H9 (cell line): ENCODE data around the gene PRSS21. TPM values are rescaled to one million over a fixed set of nuclear protein-coding genes. Genes with fewer than 3 reads are reported as not detected.

Experiments
- DNase-seq: peaks from one replicate; pipeline ENCODE4 v3.0.0-alpha.2; 2017
- H2AFZ ChIP-seq: one replicate; pipeline ENCODE4 v1.6.1; 2013; ENCODE audit warnings: mild to moderate bottlenecking, low read length, control low read depth, moderate library complexity
- H2AK5ac ChIP-seq: 2 replicates; pipeline ENCODE4 v1.6.1; 2013; ENCODE audit warnings: low read length, control low read depth, mixed read lengths; ENCODE audit not compliant: insufficient read length
- H2BK120ac ChIP-seq: one replicate; pipeline ENCODE4 v1.6.1; 2013; ENCODE audit warnings: low read depth, mild to moderate bottlenecking, low read length, control low read depth, inconsistent platforms; ENCODE audit not compliant: poor library complexity, severe bottlenecking
- H2BK12ac ChIP-seq: 2 replicates; pipeline ENCODE4 v1.6.1; 2013; ENCODE audit warnings: low read length, control low read depth, mixed read lengths, low read depth; ENCODE audit not compliant: insufficient read length
- H2BK15ac ChIP-seq: 2 replicates; pipeline ENCODE4 v1.6.1; 2013; ENCODE audit warnings: low read depth, low read length, control low read depth
- H2BK20ac ChIP-seq: one replicate; pipeline ENCODE4 v1.6.1; 2013; ENCODE audit warnings: low read depth, mild to moderate bottlenecking, low read length, control low read depth, inconsistent platforms; ENCODE audit not compliant: poor library complexity, severe bottlenecking
- H2BK5ac ChIP-seq: 2 replicates; pipeline ENCODE4 v1.6.1; 2013; ENCODE audit warnings: low read length, control low read depth, mixed read lengths; ENCODE audit not compliant: insufficient read length
- H3K14ac ChIP-seq: 2 replicates; pipeline ENCODE4 v1.6.1; 2013; ENCODE audit warnings: low read length, control low read depth; ENCODE audit not compliant: insufficient read depth
- H3K18ac ChIP-seq: 2 replicates; pipeline ENCODE4 v1.6.1; 2013; ENCODE audit warnings: low read depth, mild to moderate bottlenecking, mixed read lengths, low read length, control low read depth; ENCODE audit not compliant: insufficient read length
- H3K23ac ChIP-seq: 2 replicates; pipeline ENCODE4 v1.6.1; 2013; ENCODE audit warnings: low read length, control low read depth, mixed read lengths, low read depth; ENCODE audit not compliant: insufficient read length
- H3K23me2 ChIP-seq: 2 replicates; pipeline ENCODE4 v1.6.1; 2013; ENCODE audit warnings: low read depth, mild to moderate bottlenecking, mixed read lengths, low read length, control low read depth; ENCODE audit not compliant: insufficient read length, poor library complexity, severe bottlenecking
- H3K27ac ChIP-seq: 2 replicates; pipeline ENCODE4 v1.5.1; 2013; ENCODE audit warnings: low read length, control low read depth, mixed read lengths, low read depth; ENCODE audit not compliant: insufficient read length
- H3K27me3 ChIP-seq: 2 replicates; pipeline ENCODE4 v1.6.1; 2013; ENCODE audit warnings: low read length, control low read depth, inconsistent platforms; ENCODE audit not compliant: insufficient read depth
- H3K4ac ChIP-seq: 2 replicates; pipeline ENCODE4 v1.6.1; 2013; ENCODE audit warnings: low read depth, mild to moderate bottlenecking, control low read depth, inconsistent platforms, low read length, moderate library complexity
- H3K4me1 ChIP-seq: 2 replicates; pipeline ENCODE4 v1.6.1; 2013; ENCODE audit warnings: low read length, control low read depth, inconsistent platforms; ENCODE audit not compliant: insufficient read depth
- H3K4me2 ChIP-seq: 2 replicates; pipeline ENCODE4 v1.6.1; 2013; ENCODE audit warnings: low read length, control low read depth, mixed read lengths; ENCODE audit not compliant: insufficient read length, insufficient read depth
- H3K56ac ChIP-seq: 2 replicates; pipeline ENCODE4 v1.6.1; 2013; ENCODE audit warnings: low read depth, mild to moderate bottlenecking, mixed read lengths, low read length, control low read depth; ENCODE audit not compliant: insufficient read length
- H3K79me1 ChIP-seq: 2 replicates; pipeline ENCODE4 v1.6.1; 2013; ENCODE audit warnings: low read depth, mild to moderate bottlenecking, moderate library complexity, low read length, control low read depth, inconsistent platforms; ENCODE audit not compliant: insufficient read depth, poor library complexity, severe bottlenecking
- H3K79me2 ChIP-seq: 2 replicates; pipeline ENCODE4 v1.6.1; 2013; ENCODE audit warnings: low read length, control low read depth, inconsistent platforms; ENCODE audit not compliant: insufficient read depth
- H3K9ac ChIP-seq: 2 replicates; pipeline ENCODE4 v1.6.1; 2013; ENCODE audit warnings: low read length, control low read depth, mixed read lengths; ENCODE audit not compliant: insufficient read length; ENCODE audit errors: extremely low read depth
- H3K9me3 ChIP-seq: one replicate; pipeline ENCODE4 v1.6.1; 2013; ENCODE audit warnings: low read depth, low read length, inconsistent platforms; ENCODE audit not compliant: control insufficient read depth
- H3T11ph ChIP-seq: one replicate; pipeline ENCODE4 v1.6.1; 2013; ENCODE audit warnings: mild to moderate bottlenecking, low read length, control low read depth, inconsistent platforms
- H4K20me1 ChIP-seq: one replicate; pipeline ENCODE4 v1.6.1; 2013; ENCODE audit not compliant: control insufficient read depth, insufficient read length, insufficient read depth
- H4K5ac ChIP-seq: 2 replicates; pipeline ENCODE4 v1.6.1; 2013; ENCODE audit warnings: low read depth, mild to moderate bottlenecking, mixed read lengths, low read length, control low read depth; ENCODE audit not compliant: insufficient read length
- H4K8ac ChIP-seq: replicated peaks from 2 replicates; pipeline ENCODE4 v1.6.1; 2013; ENCODE audit warnings: low read length, control low read depth, mixed read lengths, low read depth; ENCODE audit not compliant: insufficient read length
- H4K91ac ChIP-seq: 2 replicates; pipeline ENCODE4 v1.6.1; 2013; ENCODE audit warnings: low read depth, mild to moderate bottlenecking, moderate library complexity, mixed read lengths, low read length, control low read depth; ENCODE audit not compliant: insufficient read length
- H3K27ac Mint-ChIP-seq, 3 experiments: 2 replicates in 2 of 3; 3 replicates in 1 of 3; pipeline ENCODE4 v1.8.0; 2020 to 2021; ENCODE audit warnings: mixed read lengths in 3 of 3, mild to moderate bottlenecking in 1 of 3, moderate library complexity in 1 of 3
- H3K27me3 Mint-ChIP-seq: 2 replicates; pipeline ENCODE4 v1.8.0; 2021; ENCODE audit warnings: low read depth, mild to moderate bottlenecking, moderate library complexity, mixed read lengths
- H3K36me3 Mint-ChIP-seq, 3 experiments: 2 replicates in 2 of 3; 3 replicates in 1 of 3; pipeline ENCODE4 v1.8.0; 2020 to 2021; ENCODE audit warnings: low read depth in 3 of 3, mixed read lengths in 3 of 3; ENCODE audit not compliant: insufficient read depth in 1 of 3
- H3K4me1 Mint-ChIP-seq, 2 experiments: 2 replicates each; pipeline ENCODE4 v1.8.0; 2020; ENCODE audit warnings: mixed read lengths in 2 of 2
- H3K4me3 Mint-ChIP-seq, 2 experiments: 2 replicates in 1 of 2; 3 replicates in 1 of 2; pipeline ENCODE4 v1.8.0; 2020 to 2021; ENCODE audit warnings: mild to moderate bottlenecking in 2 of 2, mixed read lengths in 2 of 2, moderate library complexity in 1 of 2
- H3K9me3 Mint-ChIP-seq, 2 experiments: 2 replicates in 1 of 2; 3 replicates in 1 of 2; pipeline ENCODE4 v1.8.0; 2020; ENCODE audit warnings: mild to moderate bottlenecking in 2 of 2, mixed read lengths in 2 of 2, moderate library complexity in 1 of 2
- WGBS: extraction: QIAGEN DNeasy Blood & Tissue Kit; methylation state at CpG from one replicate; pipeline ENCODE4 v1.1.7; 2013; ENCODE audit warnings: missing lambda C conversion rate, low lambda C conversion rate, mixed read lengths; ENCODE audit not compliant: insufficient read length; ENCODE audit errors: extremely low coverage; 5-methylcytosine and 5-hydroxymethylcytosine counted together
- total RNA-seq: library from RNA; stranded (reverse); gene quantifications from 2 replicates; pipeline ENCODE4 v1.2.1, GENCODE V29; 2021
- TF ChIP-seq, protein P1 (sequence below): fragments of 200-600 bp; sonication (generic); conservative IDR thresholded peaks from 3 replicates; pipeline ENCODE4 v1.8.0; 2021; ENCODE audit warnings: antibody characterized with exemption, mild to moderate bottlenecking

PRSS21 gene
- total RNA-seq, 1 experiment from 2014 or later = not detected

DNA sequence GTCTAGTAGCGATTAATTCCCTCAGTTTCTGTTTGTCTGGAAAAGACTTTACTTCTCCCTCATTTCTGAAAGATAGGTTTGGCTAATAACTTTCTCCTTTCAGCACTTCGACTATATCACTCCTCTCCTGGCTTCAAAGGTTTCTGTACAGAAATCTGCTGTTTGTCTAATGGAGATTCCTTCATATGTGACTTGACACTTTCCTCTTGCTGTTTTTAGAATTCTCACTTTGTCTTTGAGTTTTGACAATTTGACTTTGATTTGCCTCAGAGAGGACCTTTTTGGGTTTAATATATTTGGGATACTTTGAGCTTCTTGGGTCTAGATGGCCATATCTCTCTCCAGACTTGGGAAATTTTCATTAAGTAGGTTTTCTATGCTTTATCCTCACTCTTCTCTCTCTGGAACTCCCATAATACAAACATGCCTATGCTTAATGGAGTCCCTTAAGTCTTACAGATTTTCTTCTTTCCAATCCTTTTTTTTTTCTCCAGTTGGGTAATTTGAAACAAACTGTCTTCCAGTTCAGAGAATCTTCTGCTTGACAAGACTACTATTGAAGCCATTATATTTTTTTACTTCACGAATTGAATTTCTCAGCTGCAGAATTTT, 7.8 kb upstream of the PRSS21 start:
- H3K4me1 ChIP-seq = no peaks in the 10 kb centered on the region
- no peaks in the 10 kb centered on the region for H3K79me2 ChIP-seq
- no peak for DNase-seq
- TF ChIP-seq, protein P1, sequence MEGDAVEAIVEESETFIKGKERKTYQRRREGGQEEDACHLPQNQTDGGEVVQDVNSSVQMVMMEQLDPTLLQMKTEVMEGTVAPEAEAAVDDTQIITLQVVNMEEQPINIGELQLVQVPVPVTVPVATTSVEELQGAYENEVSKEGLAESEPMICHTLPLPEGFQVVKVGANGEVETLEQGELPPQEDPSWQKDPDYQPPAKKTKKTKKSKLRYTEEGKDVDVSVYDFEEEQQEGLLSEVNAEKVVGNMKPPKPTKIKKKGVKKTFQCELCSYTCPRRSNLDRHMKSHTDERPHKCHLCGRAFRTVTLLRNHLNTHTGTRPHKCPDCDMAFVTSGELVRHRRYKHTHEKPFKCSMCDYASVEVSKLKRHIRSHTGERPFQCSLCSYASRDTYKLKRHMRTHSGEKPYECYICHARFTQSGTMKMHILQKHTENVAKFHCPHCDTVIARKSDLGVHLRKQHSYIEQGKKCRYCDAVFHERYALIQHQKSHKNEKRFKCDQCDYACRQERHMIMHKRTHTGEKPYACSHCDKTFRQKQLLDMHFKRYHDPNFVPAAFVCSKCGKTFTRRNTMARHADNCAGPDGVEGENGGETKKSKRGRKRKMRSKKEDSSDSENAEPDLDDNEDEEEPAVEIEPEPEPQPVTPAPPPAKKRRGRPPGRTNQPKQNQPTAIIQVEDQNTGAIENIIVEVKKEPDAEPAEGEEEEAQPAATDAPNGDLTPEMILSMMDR = no peak
- no CpG with 5 or more reads among the region's 3 CpGs for WGBS
- no peak overlapping the region for H3K23ac ChIP-seq
- no peak overlapping the region for H2BK20ac ChIP-seq
- no peak overlapping the region for H3K4me2 ChIP-seq
- peaks cover 12 to 16% of the 10 kb centered on the region in 2 experiments for H3K9me3 Mint-ChIP-seq
- no peak overlapping the region for H4K8ac ChIP-seq
- no peak overlapping the region for H3K4me3 Mint-ChIP-seq
- H4K91ac ChIP-seq = no peak overlapping the region
- H3K27ac Mint-ChIP-seq = no peak overlapping the region
- no peaks in the 10 kb centered on the region; a peak in 1 of 7 replicates for H3K36me3 Mint-ChIP-seq
- no peak overlapping the region for H2BK5ac ChIP-seq
- no peaks in the 10 kb centered on the region for H3K23me2 ChIP-seq
- H3T11ph ChIP-seq = no peak overlapping the region
- H2BK12ac ChIP-seq = no peak overlapping the region
- H3K27ac ChIP-seq = no peak overlapping the region
- H4K5ac ChIP-seq = no peak overlapping the region
- no peak overlapping the region for H2BK120ac ChIP-seq
- peaks cover 2% of the 10 kb centered on the region for H3K9me3 ChIP-seq
- H3K18ac ChIP-seq = no peak overlapping the region
- H3K56ac ChIP-seq = no peak overlapping the region
- H3K4ac ChIP-seq = no peak overlapping the region
- H2AK5ac ChIP-seq = no peak overlapping the region
- H2BK15ac ChIP-seq = no peak overlapping the region
- H3K9ac ChIP-seq = no peak overlapping the region
- H3K27me3 ChIP-seq = no peaks in the 10 kb centered on the region
- H3K14ac ChIP-seq = no peak overlapping the region
- H4K20me1 ChIP-seq = no peaks in the 10 kb centered on the region
- peaks cover 37% of the 10 kb centered on the region for H3K27me3 Mint-ChIP-seq
- H2AFZ ChIP-seq = no peak overlapping the region
- H3K79me1 ChIP-seq = no peaks in the 10 kb centered on the region
- H3K4me1 Mint-ChIP-seq = peaks cover 7% of the 10 kb centered on the region in 2 experiments; a peak in 3 of 4 replicates
